Body of pancreas (tissue), 4 donors: ENCODE results near the gene OR4F16.
"Not testable (repeated sequence)": the region's sequence is repeated elsewhere in the genome, so short reads cannot be mapped to it uniquely, and the experiment has no call there.

Source experiments
- CTCF ChIP-seq, 7 experiments: fragments of 450-650 bp in 4 of 7; fragments of 200-600 bp in 3 of 7; sonication (generic) in 3 of 7; IDR thresholded peaks; one replicate each; pipeline ENCODE4 v1.5.1; 2016 to 2019; ENCODE audit warnings: antibody characterized with exemption in 7 of 7
- POLR2A ChIP-seq, 3 donors: fragments of 450-650 bp; IDR thresholded peaks; one replicate each; pipeline ENCODE4 v1.6.1; 2016; ENCODE audit warnings: antibody characterized with exemption in 3 of 3, mild to moderate bottlenecking in 2 of 3

GRCh38 chr1:686554-686953 lies at the start of gene OR4F16:
- TF ChIP-seq CTCF, POLR2A (IDR thresholded peaks at IDR 0.05): not testable (repeated sequence)
